NCI-H1092 (cell line): ENCODE measurements around the gene FREM1.
A peak's percentile ranks its signal among the peaks of the same experiment; 100 is the strongest.

Source experiments
- DNase-seq: peaks from one replicate; lab custom pipeline; 2025; lab: John Stamatoyannopoulos, UW

FREM1 gene

DNA sequence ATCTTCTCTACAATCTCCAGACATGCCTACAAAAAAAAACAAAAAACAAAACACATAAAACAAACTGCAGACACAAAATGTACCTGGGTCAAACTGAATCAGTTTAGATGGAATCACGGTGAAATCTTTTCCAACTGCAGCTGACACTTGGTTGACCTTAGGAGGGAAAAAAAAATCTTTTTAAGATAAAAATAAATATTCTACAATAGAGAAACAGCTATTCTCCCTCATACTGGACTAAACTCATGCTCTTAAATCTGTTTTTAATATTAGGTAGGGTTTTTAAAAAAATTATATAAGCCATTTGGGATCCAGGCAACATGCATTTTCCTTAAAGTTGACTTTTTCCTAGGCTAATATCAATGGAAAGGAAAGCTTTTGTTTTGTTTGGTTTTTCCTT, 153.9 kb downstream of the FREM1 start:
- DNase-seq, result no peak

DNA sequence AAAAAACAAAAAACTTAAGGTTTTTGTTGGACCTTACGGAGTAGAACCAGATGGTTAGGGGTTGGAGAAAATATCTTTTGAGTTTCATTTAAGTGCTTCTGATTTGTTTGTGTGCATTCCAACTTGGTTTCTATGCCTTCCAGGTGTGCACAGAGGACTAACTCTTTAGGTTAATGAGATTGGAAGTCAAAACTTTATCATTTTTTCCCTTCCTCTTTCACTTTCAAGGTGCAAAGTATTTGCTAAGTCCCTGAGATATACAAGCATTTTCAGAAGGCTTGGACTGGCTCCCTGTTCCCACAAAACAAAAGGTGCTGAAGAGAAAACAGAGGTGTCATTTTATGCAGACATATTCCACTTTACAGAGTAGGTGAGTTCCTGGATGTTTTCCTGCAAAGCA, 157.4 kb downstream of the FREM1 start:
- DNase-seq, result no peak

DNA sequence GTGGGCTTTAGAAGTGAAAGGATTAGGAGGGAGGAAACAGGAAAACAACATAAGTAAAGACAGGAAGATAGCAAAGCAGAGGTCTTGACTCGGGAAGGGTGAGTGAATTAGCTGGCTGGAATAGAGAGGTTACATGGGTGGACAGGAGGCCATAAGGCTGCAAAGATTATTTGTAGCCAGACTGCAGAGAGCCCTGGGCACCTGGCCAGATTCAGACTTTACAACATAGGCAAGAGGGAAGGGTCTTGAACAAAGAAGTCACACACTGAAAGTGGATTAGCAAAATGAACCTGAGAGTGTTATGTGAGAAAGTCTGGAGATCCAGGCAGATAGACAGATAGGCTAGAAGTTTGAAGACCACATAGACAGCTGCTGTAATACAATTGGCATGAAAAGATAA, 158.0 kb downstream of the FREM1 start:
- DNase-seq, result peak; percentile 31

DNA sequence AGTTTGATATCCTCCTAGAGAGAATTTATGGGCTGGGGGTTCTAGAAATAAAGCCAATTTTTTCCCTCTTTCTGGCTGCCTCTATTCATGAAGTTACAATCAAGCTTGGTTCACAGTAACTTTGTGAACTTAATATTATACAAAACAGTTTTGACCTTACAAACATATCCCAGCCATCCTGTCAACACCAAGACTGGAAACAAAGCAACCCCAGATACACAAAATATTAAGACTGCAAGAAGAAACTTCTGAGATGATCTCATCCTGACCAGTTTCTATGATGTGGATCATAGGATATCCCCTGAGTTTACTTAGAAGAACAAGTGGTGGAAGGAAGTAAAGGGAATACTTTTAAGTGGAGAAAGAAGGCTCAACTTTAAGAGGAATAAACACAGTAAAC, 159.4 kb downstream of the FREM1 start:
- no peak for DNase-seq

DNA sequence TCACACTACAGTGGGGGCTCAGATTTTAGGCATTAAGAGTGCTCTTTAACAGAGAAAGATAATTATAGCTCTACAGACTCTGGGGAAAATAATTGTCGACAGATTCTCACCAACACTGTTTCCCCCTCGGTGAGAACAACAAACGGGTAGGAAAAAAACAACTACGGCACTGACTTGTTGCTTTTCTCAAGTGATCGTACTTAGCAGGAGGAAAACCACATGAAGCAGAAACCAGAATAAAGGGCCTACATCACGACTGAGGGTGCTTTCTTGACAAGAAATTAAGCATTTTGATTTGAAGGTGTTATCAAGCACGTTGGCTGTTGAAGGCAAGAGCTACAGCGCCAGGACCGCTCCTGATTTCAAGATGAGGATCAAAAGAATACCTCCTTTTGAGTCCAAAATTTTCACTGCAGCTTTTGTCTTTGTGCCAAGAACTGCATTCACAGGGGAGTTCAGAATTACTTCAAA, 160.5 kb downstream of the FREM1 start:
- DNase-seq, result no peak

DNA sequence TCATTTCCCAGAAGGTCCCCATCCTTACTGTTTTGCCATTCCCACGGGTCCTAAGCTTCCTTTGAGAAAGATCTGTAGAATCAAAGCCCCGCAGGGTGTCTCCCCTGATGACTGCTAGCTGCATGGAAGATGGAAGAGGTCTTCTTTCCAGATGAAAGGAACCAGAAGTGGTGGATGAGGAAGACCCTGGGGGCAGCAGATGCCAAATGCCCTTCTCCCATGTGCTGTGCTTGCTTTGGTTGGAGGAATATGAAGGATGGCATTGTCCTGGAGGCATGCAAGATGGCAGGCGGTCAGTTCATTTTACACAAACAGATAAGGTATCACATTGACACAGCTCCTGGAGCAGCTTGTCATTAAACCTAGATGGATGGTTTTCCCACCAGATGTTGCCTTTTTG, 161.9 kb downstream of the FREM1 start:
- no peak for DNase-seq

DNA sequence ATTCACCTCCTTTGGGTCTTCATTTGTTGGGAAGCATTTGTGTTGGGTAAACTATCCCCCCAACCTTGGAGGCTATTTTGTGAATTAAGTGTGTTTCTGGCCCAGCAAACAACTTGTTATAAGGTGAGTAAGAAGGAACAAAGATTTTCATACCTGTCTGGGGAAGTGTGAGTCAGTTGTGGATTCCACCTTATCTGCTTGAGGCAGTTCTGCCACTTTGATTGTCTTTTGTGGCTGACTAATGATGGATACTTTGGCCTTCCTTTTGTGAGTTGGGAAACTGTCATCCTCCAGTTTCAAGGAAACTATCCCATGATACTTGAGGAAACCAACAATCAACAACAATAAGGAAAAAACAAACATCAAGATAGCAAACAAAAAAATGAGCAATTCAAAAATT, 163.1 kb downstream of the FREM1 start:
- no peak for DNase-seq

DNA sequence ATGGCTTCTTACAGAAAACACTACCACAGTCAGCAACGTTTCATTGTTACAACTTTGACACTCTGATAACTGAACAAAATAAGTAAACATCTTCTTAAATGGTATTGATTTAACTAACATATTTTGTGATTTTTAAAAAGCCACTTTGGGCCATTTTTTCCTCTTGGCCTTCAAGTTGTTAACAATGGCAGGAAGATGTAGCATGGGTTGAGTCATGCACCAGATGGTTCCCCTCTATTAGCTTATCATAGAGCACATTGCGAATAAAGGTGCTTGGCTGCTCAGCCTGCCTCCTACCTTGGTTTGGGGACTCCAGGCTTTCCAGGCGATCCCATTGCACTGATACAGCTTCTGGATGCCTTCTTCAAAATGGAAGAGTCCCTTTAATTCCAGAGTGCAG, 163.6 kb downstream of the FREM1 start:
- no peak for DNase-seq

DNA sequence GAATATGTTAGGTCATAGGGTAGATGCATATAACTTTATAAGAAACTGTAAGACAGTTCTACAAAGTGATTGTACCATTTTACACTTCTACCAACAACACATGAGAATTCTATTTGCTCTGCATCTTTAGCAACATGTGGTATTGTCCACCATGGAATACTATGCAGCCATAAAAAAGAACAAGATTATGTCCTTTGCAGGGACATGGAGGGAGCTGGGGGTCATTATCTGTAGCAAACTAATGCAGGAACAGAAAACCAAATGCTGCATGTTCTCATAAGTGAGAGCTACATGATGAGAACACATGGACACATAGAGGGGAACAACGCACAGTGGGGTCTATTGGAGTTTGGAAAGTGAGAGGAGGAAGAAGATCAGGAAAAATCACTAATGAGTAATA, 165.5 kb downstream of the FREM1 start:
- no peak for DNase-seq

DNA sequence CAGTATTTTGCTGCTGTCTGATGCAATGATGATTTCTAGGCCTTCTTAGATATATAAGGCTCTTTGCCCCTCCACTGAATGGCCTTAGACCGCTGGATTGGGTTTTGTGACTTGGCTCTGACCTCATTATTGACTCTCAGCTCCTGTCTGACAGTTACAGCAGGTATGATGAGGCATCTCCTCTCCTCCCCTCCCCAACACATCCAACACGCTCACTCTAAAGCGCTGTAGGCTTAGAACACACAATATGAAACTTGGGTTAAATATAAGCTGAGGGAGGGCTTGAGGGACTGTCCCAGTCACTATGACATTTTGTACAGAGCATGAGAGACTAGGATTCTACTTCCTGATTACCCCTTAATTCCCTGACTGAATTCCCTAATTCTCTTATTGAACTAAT, 168.9 kb downstream of the FREM1 start:
- DNase-seq, result no peak

DNA sequence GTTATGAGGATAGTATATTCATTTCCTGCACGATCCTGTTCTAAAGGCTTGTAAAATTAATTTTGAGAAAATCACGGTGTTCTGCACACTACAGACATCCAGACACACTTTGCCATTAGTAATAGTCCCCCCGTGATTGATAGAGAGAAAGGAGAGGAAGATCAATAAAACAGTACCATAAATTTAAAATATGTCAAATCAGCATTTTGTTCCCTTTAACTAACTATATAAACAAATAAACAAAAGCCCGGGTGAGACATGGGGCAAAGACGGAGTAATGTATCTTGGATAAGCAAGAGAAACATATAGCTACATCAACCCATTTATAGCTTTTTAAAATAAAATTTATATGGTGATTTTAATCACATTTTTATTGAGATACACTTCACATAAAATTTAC, 177.1 kb downstream of the FREM1 start:
- no peak for DNase-seq

DNA sequence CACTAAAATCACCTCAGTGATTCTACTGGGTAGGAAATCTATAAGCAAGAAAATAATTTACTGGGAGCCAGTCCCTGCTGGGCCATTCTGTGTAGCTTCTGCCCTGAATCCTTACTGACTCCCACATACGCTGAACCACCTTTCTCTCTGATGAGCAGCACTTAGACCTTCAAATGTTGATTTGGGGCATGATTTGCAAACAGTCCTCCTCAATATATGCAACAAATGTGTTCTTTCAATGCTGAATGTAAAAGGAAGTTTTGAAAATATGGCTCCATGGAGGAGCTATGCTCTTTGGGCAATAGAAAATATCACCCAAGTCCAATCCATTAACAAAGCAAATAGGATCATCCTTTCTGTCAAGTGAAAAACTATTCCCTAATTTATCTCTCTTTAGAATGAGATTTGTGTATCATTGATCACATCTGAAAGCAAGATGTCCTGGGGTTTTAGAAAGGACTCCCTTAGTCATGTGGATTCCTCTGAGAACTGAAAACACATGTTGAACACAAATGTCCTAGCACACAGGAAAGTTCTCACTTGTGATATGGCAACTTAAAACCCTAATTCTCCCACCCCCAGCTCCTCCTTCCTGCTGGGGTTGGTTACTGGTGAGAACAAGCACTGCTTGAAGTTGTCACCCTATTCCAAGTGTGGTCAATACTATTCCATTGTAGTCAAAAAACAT, 178.8 kb downstream of the FREM1 start:
- DNase-seq, result no peak

DNA sequence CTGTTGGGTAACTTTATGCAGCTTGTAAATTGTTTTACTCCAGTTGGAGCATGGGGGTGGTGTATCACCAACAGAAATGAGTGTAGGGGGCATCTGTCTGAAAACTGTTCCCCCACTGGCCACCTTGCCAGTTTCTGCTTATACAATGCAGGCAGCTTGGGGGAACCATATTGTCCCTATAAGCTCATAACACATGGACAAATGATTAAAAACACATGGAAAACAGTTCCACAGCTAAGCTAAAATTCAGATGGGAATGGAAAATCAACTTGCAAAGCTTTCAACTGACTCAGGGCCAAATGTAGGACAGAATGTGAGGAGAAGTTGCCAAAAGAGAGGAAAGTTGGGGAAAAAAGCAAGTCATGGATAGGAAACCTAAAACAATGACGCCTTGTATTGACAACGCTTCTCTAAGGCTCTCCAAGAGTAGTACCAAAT, 179.7 kb downstream of the FREM1 start:
- no peak for DNase-seq

DNA sequence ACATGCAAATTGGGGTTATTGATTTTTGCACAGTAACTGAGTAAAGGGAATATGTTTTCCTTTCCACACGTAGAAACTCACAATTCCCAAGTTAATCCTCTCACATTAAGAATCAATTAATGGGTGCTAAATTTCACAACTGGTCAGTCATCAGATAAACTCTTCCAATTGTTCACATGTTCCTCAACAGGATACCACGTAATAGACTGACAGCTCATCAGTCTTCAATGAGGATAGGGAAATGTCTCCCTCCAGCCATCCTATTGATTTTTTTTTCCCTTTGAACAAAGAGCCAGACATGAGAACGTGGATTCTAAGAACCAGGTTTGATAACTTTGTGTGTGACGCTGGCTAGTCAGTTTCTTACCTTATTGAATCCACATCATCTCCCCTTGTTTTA, 186.9 kb downstream of the FREM1 start:
- DNase-seq, result no peak

DNA sequence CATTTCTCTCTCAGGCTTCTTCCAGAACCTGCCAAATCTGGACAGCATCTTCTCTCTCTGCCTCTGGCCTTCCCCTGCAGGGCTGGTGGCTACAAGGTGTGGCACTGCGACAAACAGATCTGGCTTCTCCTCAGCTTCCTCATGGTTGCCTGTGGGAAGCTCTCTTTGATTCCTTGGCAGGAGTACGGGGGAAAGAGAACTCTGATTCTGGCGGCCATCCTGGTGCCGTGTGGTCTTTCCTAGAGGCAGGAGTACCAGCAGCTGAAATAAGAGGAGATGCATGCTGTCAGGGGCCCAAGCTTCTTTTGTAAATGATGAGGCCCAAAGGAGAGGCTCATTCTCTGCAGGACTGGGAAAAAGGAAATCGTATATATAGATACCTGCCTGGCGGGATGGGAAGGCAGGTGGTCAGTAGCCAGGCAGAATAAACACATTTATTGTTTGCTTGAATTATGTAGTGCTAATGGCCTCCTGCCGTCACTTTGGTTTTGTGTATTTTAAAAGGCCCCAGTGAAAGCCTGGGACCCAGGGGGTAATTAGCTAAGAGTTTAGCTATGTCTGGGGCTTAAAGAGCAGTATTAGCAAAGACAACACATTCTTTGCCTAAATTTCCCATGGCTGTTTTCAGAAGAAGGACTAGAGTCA, 187.7 kb downstream of the FREM1 start, which contains the start of gene CER1:
Gene CER1 (minus strand): TSS at position 343 of the 645 bp plus-strand sequence. CDS start 61 bp downstream, at position 282.
- peak; percentile 68 for DNase-seq

DNA sequence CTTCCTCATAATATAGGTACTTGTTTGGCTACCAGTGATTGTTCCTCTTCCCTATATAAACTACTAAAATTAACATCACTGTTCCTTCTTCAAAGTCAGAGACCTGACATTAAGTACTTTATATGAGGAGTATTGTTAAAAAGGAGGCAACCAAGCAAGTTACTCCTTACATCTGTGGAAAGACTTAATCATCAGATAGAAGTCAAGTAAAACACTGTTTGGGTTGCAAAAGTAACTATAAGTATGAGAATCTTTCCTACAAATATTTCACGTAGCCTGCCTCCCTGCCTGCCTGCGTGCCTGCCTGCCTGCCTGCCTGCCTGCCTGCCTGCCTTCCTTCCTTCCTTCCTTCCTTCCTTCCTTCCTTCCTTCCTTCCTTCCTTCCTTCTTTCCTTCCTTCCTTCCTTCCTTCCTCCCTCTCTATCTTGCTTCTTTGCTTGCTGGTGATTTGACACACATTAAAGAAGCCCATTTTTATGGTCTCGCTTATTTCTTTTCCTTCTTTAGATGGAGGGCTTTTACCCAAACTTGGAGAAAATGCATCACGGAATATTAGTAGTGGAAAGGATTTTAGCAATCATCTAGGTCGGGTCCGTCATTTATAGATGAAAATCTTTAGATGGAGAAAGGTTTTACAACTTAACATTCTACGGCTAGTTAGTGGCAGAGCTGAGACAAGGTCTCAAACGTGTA, 190.9 kb downstream of the FREM1 start:
- DNase-seq, result no peak

DNA sequence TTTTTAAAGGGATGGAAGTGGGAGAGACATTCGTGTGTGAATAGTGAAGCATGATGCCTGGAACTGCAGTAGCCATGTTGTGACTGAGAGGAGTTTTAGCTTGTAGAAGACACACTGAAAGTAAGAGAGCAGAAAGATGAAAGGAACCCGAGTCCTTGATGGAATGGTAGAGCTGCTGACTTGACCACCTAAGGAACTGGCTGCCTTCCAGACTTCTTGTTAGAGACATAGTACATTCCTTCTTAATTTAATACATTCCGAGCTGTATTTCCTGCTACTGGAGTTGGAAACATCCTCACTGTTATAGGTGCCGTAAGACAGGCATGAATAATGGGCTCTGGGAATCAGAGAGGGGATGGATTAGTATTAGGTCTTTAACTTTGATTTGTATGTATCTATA, 195.1 kb downstream of the FREM1 start:
- no peak for DNase-seq

DNA sequence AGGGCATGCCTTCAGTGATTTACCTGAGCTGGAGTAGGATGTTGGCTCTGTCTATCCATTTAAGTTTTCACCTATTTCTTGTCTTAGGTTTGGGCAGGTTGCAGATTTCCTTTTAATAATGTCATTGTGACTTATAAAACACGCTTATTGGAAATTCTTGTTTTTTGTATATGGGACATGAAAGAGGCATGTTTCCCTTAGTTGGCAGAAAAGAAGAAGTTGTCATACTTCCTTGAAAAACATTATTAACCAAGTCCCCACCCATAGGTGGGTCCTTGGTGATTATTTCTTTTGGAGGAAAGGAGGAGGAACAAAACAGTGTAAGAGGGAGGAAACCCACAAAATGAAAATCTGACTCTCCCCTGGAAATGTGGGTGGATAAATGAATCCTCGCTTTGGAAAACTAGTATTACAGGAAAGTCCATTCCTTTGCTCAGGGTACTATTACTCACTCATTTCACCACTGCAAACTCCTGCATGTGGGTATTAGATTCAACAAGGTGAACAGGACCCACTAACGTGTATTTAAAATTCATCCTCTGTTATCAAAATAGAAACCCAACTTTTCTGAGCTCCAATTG, 197.0 kb downstream of the FREM1 start:
- DNase-seq, result no peak

DNA sequence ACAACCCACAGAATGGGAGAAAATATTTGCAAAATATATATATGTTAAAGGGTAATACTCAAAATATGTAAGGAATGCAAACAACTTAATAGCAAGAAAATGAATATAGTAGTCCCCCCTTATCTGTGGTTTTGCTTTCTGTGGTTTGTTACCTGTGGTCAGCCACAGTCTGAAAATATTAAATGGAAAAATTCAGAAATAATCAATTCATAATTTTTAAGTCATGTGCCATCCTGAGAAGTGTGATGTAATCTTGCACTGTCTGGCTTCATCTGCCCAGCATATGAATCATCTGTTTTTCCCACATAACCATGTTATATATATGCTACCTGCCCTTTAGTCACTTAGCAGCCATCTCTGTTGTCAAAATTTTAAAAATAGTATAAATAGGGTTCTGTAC, 199.4 kb downstream of the FREM1 start:
- no peak for DNase-seq

DNA sequence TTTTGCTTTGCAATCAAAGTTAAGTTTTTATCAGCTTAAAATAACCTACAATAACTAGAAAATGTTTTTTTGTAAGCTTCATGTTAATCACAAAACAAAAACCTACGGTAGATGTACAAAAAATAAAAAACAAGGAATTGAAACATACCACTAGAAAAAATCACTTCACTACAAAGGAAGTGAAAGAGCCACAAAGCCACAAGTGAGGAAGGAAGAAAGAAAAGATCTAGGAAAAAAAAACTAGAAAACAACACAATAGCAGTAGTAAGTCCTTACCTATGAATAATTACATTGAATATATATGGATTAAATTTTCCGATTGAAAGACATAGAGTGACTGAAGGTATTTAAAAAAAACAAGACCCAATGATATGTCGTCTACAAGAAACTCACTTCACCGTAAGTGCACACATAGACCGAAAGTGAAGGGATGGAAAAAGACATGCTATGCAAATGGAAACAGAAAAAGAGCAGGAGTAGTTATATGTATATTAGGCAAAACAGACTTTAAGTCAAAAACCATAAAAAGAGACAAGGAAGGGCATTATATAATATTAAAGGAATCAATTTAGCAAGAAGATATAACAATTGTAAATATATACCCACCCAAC, 203.6 kb downstream of the FREM1 start:
- DNase-seq, result no peak

DNA sequence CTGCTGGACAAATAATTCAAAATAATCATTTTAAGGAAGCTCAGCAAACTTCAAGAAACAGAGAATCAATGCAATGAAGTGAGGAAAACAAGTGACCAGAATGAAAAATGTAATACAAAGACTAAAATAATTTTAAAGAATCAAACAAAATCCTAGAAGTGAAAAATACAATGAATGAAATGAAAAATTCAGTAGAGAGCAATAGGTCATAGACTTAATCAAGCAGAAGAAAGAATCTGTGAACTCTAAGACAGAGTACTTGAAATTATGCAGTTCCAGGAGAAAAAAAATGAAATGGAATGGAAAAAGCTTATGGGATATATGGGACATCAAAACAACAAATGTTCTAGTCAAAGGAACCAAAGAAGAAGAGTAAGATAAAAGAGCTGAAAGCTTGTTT, 205.1 kb downstream of the FREM1 start:
- DNase-seq, result no peak

DNA sequence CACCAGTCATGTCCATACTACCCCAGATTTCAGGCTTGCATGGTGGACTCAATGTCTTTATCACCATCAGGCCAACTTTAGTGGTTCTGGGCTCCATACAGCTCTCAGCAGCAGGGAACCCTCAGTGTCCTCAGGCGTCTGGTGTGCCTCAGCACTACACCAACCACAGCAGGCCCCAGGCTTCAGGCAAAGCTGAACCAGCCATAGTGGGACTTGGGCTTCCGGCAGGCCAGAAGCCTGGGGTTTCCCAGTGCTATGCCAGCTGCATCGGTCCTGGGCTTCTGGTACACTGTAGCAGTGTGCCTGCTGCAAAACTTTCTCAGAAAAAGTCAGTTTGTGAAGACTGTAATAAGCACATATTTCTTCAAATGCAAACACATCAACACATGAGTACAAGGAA, 205.9 kb downstream of the FREM1 start:
- DNase-seq, result no peak
